Vagina (tissue), 2 donors: ENCODE data around the gene TCF23.

Experiments
- CTCF ChIP-seq, 3 experiments: fragments of 450-650 bp in 2 of 3; fragments of 200-600 bp in 1 of 3; sonication (generic) in 1 of 3; IDR thresholded peaks; one replicate each; pipeline ENCODE4 v1.5.1; 2017 to 2019; ENCODE audit warnings: antibody characterized with exemption in 3 of 3, mild to moderate bottlenecking in 2 of 3, moderate library complexity in 2 of 3
- POLR2A ChIP-seq, 2 donors: fragments of 450-650 bp; IDR thresholded peaks; one replicate each; pipeline ENCODE4 v1.6.1; 2017; ENCODE audit warnings: antibody characterized with exemption in 2 of 2, mild to moderate bottlenecking in 2 of 2, moderate library complexity in 2 of 2
- POLR2AphosphoS5 ChIP-seq, 2 donors: sonication (generic); formaldehyde crosslinking; IDR thresholded peaks; one replicate each; pipeline ENCODE4 v1.9.0; 2017; ENCODE audit warnings: antibody characterized with exemption in 2 of 2, mild to moderate bottlenecking in 2 of 2, low read depth in 1 of 2; ENCODE audit not compliant: insufficient read depth in 1 of 2

- TF ChIP-seq CTCF (IDR thresholded peaks at IDR 0.05) = peak; percentile 34 to 70 (median 38)
- no peak for TF ChIP-seq POLR2A (IDR thresholded peaks at IDR 0.05)
- TF ChIP-seq POLR2AphosphoS5 (IDR thresholded peaks at IDR 0.05; ENCODE audit: insufficient read depth in 1 of 2, low read depth in 1 of 2) = no peak
Observed at GRCh38 chr2:27191070-27191829, 42.4 kb downstream of the TCF23 start.
